Loucy (cell line): ENCODE data around the gene ROR1.

Experiments
- H2AFZ ChIP-seq: fragments of 200-600 bp; sonication (generic); 2 replicates; pipeline ENCODE4 v1.6.0; 2016; ENCODE audit warnings: antibody characterized with exemption, mild to moderate bottlenecking, low read length, moderate library complexity
- H3F3A ChIP-seq: fragments of 200-600 bp; 2 replicates; pipeline ENCODE4 v1.6.0; 2016; ENCODE audit warnings: antibody characterized with exemption, low read depth, mild to moderate bottlenecking
- H3K27me3 ChIP-seq: fragments of 200-600 bp; sonication (generic); 2 replicates; pipeline ENCODE4 v1.6.1; 2014; ENCODE audit warnings: low read length, mild to moderate bottlenecking; ENCODE audit not compliant: insufficient read depth, poor library complexity, severe bottlenecking
- H3K36me3 ChIP-seq: fragments of 200-600 bp; sonication (generic); 2 replicates; pipeline ENCODE4 v1.6.1; 2016; ENCODE audit warnings: low read length; ENCODE audit not compliant: insufficient read depth
- H3K4me1 ChIP-seq: fragments of 200-600 bp; sonication (generic); 2 replicates; pipeline ENCODE4 v1.5.1; 2014; ENCODE audit warnings: low read length, mild to moderate bottlenecking; ENCODE audit not compliant: insufficient read depth, poor library complexity, severe bottlenecking
- H3K4me2 ChIP-seq: fragments of 200-600 bp; sonication (generic); 2 replicates; pipeline ENCODE4 v1.6.0; 2014; ENCODE audit warnings: antibody characterized with exemption, low read length, low read depth, mild to moderate bottlenecking; ENCODE audit not compliant: poor library complexity, severe bottlenecking
- H3K4me3 ChIP-seq: fragments of 200-600 bp; sonication (generic); 2 replicates; pipeline ENCODE4 v1.5.1; 2014; ENCODE audit warnings: low read length, mild to moderate bottlenecking, mixed read lengths; ENCODE audit not compliant: poor library complexity, severe bottlenecking
- H3K79me2 ChIP-seq: fragments of 200-600 bp; sonication (generic); 2 replicates; pipeline ENCODE4 v1.6.1; 2014; ENCODE audit warnings: low read length; ENCODE audit not compliant: insufficient read depth
- H3K9ac ChIP-seq: fragments of 200-600 bp; sonication (generic); 2 replicates; pipeline ENCODE4 v1.6.0; 2014; ENCODE audit warnings: mild to moderate bottlenecking, low read depth, low read length, moderate library complexity; ENCODE audit not compliant: poor library complexity, severe bottlenecking
- H3K9me2 ChIP-seq: fragments of 200-600 bp; sonication (generic); replicated peaks from 2 replicates; pipeline ENCODE4 v1.6.1; 2016; ENCODE audit warnings: low read depth, low read length, mixed read lengths
- H3K9me3 ChIP-seq: fragments of 200-600 bp; sonication (generic); 2 replicates; pipeline ENCODE4 v1.6.1; 2014; ENCODE audit warnings: mild to moderate bottlenecking, antibody characterized with exemption, low read length, low read depth; ENCODE audit not compliant: insufficient read depth
- H4K20me1 ChIP-seq: fragments of 200-600 bp; sonication (generic); 2 replicates; pipeline ENCODE4 v1.6.0; 2014; ENCODE audit warnings: antibody characterized with exemption, low read length, mild to moderate bottlenecking; ENCODE audit not compliant: insufficient read depth, poor library complexity, severe bottlenecking
- EZH2phosphoT487 ChIP-seq: fragments of 200-600 bp; IDR thresholded peaks from 2 replicates; pipeline ENCODE4 v1.6.1; 2018; ENCODE audit warnings: antibody characterized with exemption, mild to moderate bottlenecking, moderate library complexity, borderline replicate concordance
- TF ChIP-seq, protein P1 (sequence below): fragments of 200-600 bp; sonication (generic); conservative IDR thresholded peaks from 2 replicates; pipeline ENCODE4 v1.5.1; 2014; ENCODE audit warnings: mild to moderate bottlenecking, antibody characterized with exemption, low read length

The ROR1 gene

DNA sequence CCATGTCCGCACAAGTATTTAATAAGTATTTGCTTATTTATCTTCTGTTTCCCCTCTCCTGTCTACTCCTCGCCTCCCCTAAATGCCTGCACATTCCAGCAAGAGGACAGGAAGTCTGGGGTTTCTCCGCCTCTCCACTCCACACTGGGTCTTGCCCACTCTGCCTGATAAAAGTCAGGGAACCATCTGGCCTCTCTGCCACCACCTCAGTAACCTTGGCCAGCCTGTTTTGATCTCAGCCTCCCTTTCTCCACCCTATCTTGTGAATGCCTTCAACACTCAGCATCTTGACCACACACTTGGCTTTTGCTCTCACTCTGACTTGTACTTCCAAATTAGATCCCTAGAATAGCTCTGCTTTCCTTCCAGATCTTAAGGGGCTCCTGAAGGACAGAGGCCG lies 264.3 kb downstream of the ROR1 start:
- Histone ChIP-seq H3K9me3 (no peaks in the 10 kb centered on the region), H3K36me3 (no peaks in the 10 kb centered on the region), H3F3A (no peaks in the 10 kb centered on the region), H3K4me1 (no peaks in the 10 kb centered on the region), H3K9me2 (no peaks in the 10 kb centered on the region), H3K27me3 (no peaks in the 10 kb centered on the region), H4K20me1 (no peaks in the 10 kb centered on the region), H3K9ac (no peak overlapping the region), H3K4me2 (no peak overlapping the region), H3K4me3 (no peak overlapping the region), H3K79me2 (no peaks in the 10 kb centered on the region), H2AFZ (no peak overlapping the region)
- TF ChIP-seq EZH2phosphoT487, result no peak
- TF ChIP-seq, protein P1, sequence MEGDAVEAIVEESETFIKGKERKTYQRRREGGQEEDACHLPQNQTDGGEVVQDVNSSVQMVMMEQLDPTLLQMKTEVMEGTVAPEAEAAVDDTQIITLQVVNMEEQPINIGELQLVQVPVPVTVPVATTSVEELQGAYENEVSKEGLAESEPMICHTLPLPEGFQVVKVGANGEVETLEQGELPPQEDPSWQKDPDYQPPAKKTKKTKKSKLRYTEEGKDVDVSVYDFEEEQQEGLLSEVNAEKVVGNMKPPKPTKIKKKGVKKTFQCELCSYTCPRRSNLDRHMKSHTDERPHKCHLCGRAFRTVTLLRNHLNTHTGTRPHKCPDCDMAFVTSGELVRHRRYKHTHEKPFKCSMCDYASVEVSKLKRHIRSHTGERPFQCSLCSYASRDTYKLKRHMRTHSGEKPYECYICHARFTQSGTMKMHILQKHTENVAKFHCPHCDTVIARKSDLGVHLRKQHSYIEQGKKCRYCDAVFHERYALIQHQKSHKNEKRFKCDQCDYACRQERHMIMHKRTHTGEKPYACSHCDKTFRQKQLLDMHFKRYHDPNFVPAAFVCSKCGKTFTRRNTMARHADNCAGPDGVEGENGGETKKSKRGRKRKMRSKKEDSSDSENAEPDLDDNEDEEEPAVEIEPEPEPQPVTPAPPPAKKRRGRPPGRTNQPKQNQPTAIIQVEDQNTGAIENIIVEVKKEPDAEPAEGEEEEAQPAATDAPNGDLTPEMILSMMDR, result no peak

- Histone ChIP-seq H3K79me2 (no peaks in the 10 kb centered on the region), H3K4me3 (no peak overlapping the region), H3K9me2 (no peaks in the 10 kb centered on the region), H3K9ac (no peak overlapping the region), H3K36me3 (no peaks in the 10 kb centered on the region), H4K20me1 (no peaks in the 10 kb centered on the region), H3K4me1 (no peaks in the 10 kb centered on the region), H3F3A (no peaks in the 10 kb centered on the region), H3K9me3 (no peaks in the 10 kb centered on the region), H2AFZ (no peak overlapping the region), H3K4me2 (no peak overlapping the region), H3K27me3 (no peaks in the 10 kb centered on the region)
- TF ChIP-seq EZH2phosphoT487, result no peak
- TF ChIP-seq, protein P1, result no peak
Measured at GRCh38 chr1:64038965-64039364, 265.1 kb downstream of the ROR1 start.

GRCh38 chr1:64039390-64039926 lies 265.6 kb downstream of the ROR1 start:
- Histone ChIP-seq H3K27me3 (no peaks in the 10 kb centered on the region), H3K9me3 (no peaks in the 10 kb centered on the region), H3K4me3 (no peak overlapping the region), H2AFZ (no peak overlapping the region), H4K20me1 (no peaks in the 10 kb centered on the region), H3K9ac (no peak overlapping the region), H3K9me2 (no peaks in the 10 kb centered on the region), H3K4me1 (no peaks in the 10 kb centered on the region), H3F3A (no peaks in the 10 kb centered on the region), H3K79me2 (no peaks in the 10 kb centered on the region), H3K36me3 (no peaks in the 10 kb centered on the region), H3K4me2 (no peak overlapping the region)
- no peak for TF ChIP-seq EZH2phosphoT487
